ENCODE data around the gene LMNB1. TPM values are rescaled to one million over a fixed set of nuclear protein-coding genes. Genes with fewer than 3 reads are reported as not detected.
A peak's percentile ranks its signal among the peaks of the same experiment; 100 is the strongest.
"Not testable (repeated sequence)": the region's sequence is repeated elsewhere in the genome, so short reads cannot be mapped to it uniquely, and the experiment has no call there.

The LMNB1 gene
- total RNA-seq, 1 experiment from 2014 or later, result 31.6 TPM

- CTCF ChIA-PET, result interaction anchor here (0.5 to 4.3 kb wide), 23 partner anchors 8 to 656 kb away, joined by 3 to 50 read pairs (median 3); no protein-coding TSS in a partner anchor
- POLR2A ChIA-PET, result no interaction called here
- no peak for DNase-seq (ENCODE audit: unreplicated experiment)
- H3K36me3 Mint-ChIP-seq (ENCODE audit: insufficient read depth, unreplicated experiment), result peaks cover 33% of the 10 kb centered on the region
- H3K27ac Mint-ChIP-seq (ENCODE audit: low read depth, unreplicated experiment), result no peak overlapping the region
- intact Hi-C loops (cut with micrococcal nuclease), result no loop called here
- no peak for TF ChIP-seq CTCF (IDR thresholded peaks at IDR 0.05; ENCODE audit: unreplicated experiment)
- H3K4me1 Mint-ChIP-seq (ENCODE audit: insufficient read depth, unreplicated experiment), result no peaks in the 10 kb centered on the region
- no peaks in the 10 kb centered on the region for H3K9me3 Mint-ChIP-seq (ENCODE audit: unreplicated experiment)
- no TSS peak for BruUV-seq (replicated peaks)
- H3K4me3 Mint-ChIP-seq (ENCODE audit: unreplicated experiment), result no peak overlapping the region
- no peaks in the 10 kb centered on the region for H3K27me3 Mint-ChIP-seq (ENCODE audit: insufficient read depth, unreplicated experiment)
Measured at GRCh38 chr5:126836778-126837177, 59.8 kb downstream of the LMNB1 start.

- Mint-ChIP-seq H3K9me3 (ENCODE audit: unreplicated experiment) (no peaks in the 10 kb centered on the region), H3K27ac (ENCODE audit: low read depth, unreplicated experiment) (peak overlapping the region; percentile 8), H3K36me3 (ENCODE audit: insufficient read depth, unreplicated experiment) (peaks cover 32% of the 10 kb centered on the region), H3K4me3 (ENCODE audit: unreplicated experiment) (no peak overlapping the region), H3K27me3 (ENCODE audit: insufficient read depth, unreplicated experiment) (no peaks in the 10 kb centered on the region), H3K4me1 (ENCODE audit: insufficient read depth, unreplicated experiment) (no peaks in the 10 kb centered on the region)
- TF ChIP-seq CTCF (IDR thresholded peaks at IDR 0.05; ENCODE audit: unreplicated experiment), result no peak
- no TSS peak for BruUV-seq (replicated peaks)
- POLR2A ChIA-PET, result interaction anchor here (0.5 to 0.9 kb wide), 2 partner anchors 12 to 60 kb away, joined by 3 read pairs; no protein-coding TSS in a partner anchor
- CTCF ChIA-PET, result interaction anchor here (0.5 to 4.3 kb wide), 36 partner anchors 8 to 1060 kb away, joined by 3 to 50 read pairs (median 3); no protein-coding TSS in a partner anchor
- no peak for DNase-seq (ENCODE audit: unreplicated experiment)
- intact Hi-C loops (cut with micrococcal nuclease), result no loop called here
Measured at GRCh38 chr5:126837242-126837641, 60.3 kb downstream of the LMNB1 start.

GRCh38 chr5:126837906-126838539 lies 61.1 kb downstream of the LMNB1 start:
- no peak overlapping the region for H3K4me3 Mint-ChIP-seq (ENCODE audit: unreplicated experiment)
- TF ChIP-seq CTCF (IDR thresholded peaks at IDR 0.05; ENCODE audit: unreplicated experiment), result peak; percentile 48
- H3K9me3 Mint-ChIP-seq (ENCODE audit: unreplicated experiment), result no peaks in the 10 kb centered on the region
- ChIA-PET CTCF (interaction anchor here (0.5 to 4.3 kb wide), 31 partner anchors 9 to 654 kb away, joined by 3 to 50 read pairs (median 4); no protein-coding TSS in a partner anchor), POLR2A (interaction anchor here (0.5 to 0.9 kb wide), 2 partner anchors 11 to 60 kb away, joined by 3 read pairs; no protein-coding TSS in a partner anchor)
- H3K4me1 Mint-ChIP-seq (ENCODE audit: insufficient read depth, unreplicated experiment), result no peaks in the 10 kb centered on the region
- H3K27me3 Mint-ChIP-seq (ENCODE audit: insufficient read depth, unreplicated experiment), result no peaks in the 10 kb centered on the region
- H3K36me3 Mint-ChIP-seq (ENCODE audit: insufficient read depth, unreplicated experiment), result peaks cover 28% of the 10 kb centered on the region
- peak; percentile 13 for DNase-seq (ENCODE audit: unreplicated experiment)
- BruUV-seq (replicated peaks), result no TSS peak
- intact Hi-C loops (cut with micrococcal nuclease), result loop anchor here (1.0 to 2.0 kb wide), 3 partner anchors 476 to 655 kb away; no protein-coding TSS in a partner anchor
- peak overlapping the region; percentile 8 for H3K27ac Mint-ChIP-seq (ENCODE audit: low read depth, unreplicated experiment)

- H3K27ac Mint-ChIP-seq (ENCODE audit: low read depth, unreplicated experiment); H3K4me3 Mint-ChIP-seq (ENCODE audit: unreplicated experiment); H3K4me1 Mint-ChIP-seq (ENCODE audit: insufficient read depth, unreplicated experiment); POLR2A ChIA-PET; H3K9me3 Mint-ChIP-seq (ENCODE audit: unreplicated experiment); H3K27me3 Mint-ChIP-seq (ENCODE audit: insufficient read depth, unreplicated experiment); BruUV-seq (replicated peaks); DNase-seq (ENCODE audit: unreplicated experiment): not testable (repeated sequence)
- intact Hi-C loops (cut with micrococcal nuclease), result loop anchor here (2.0 kb wide), 1 partner anchor 653 kb away; no protein-coding TSS in a partner anchor
- CTCF ChIA-PET, result interaction anchor here (0.7 kb wide), 2 partner anchors 9 to 37 kb away, joined by 3 to 6 read pairs; no protein-coding TSS in a partner anchor
- peaks cover 19% of the 10 kb centered on the region for H3K36me3 Mint-ChIP-seq (ENCODE audit: insufficient read depth, unreplicated experiment)
Measured at GRCh38 chr5:126839407-126839806, 62.5 kb downstream of the LMNB1 start.

- H3K27me3 Mint-ChIP-seq (ENCODE audit: insufficient read depth, unreplicated experiment); H3K4me1 Mint-ChIP-seq (ENCODE audit: insufficient read depth, unreplicated experiment); intact Hi-C loops (cut with micrococcal nuclease); POLR2A ChIA-PET; H3K9me3 Mint-ChIP-seq (ENCODE audit: unreplicated experiment); BruUV-seq (replicated peaks); DNase-seq (ENCODE audit: unreplicated experiment); H3K4me3 Mint-ChIP-seq (ENCODE audit: unreplicated experiment); H3K27ac Mint-ChIP-seq (ENCODE audit: low read depth, unreplicated experiment); H3K36me3 Mint-ChIP-seq (ENCODE audit: insufficient read depth, unreplicated experiment); CTCF ChIA-PET: not testable (repeated sequence)
Measured at GRCh38 chr5:126843375-126843774, 66.4 kb downstream of the LMNB1 start.

- DNase-seq (ENCODE audit: unreplicated experiment); H3K9me3 Mint-ChIP-seq (ENCODE audit: unreplicated experiment); H3K4me1 Mint-ChIP-seq (ENCODE audit: insufficient read depth, unreplicated experiment); BruUV-seq (replicated peaks); H3K4me3 Mint-ChIP-seq (ENCODE audit: unreplicated experiment); H3K27me3 Mint-ChIP-seq (ENCODE audit: insufficient read depth, unreplicated experiment); POLR2A ChIA-PET; H3K36me3 Mint-ChIP-seq (ENCODE audit: insufficient read depth, unreplicated experiment); H3K27ac Mint-ChIP-seq (ENCODE audit: low read depth, unreplicated experiment): not testable (repeated sequence)
- intact Hi-C loops (cut with micrococcal nuclease), result loop anchor here (2.0 kb wide), 1 partner anchor 197 kb away; no protein-coding TSS in a partner anchor
- CTCF ChIA-PET, result interaction anchor here (0.5 to 0.9 kb wide), 2 partner anchors 461 to 647 kb away, joined by 3 to 4 read pairs; no protein-coding TSS in a partner anchor
Measured at GRCh38 chr5:126845470-126846070, 68.6 kb downstream of the LMNB1 start.
